ENCODE data around the gene CALHM5. TPM values are rescaled to one million over a fixed set of nuclear protein-coding genes. Genes with fewer than 3 reads are reported as not detected.

Gene CALHM5
- total RNA-seq, 4 donors from 2014 or later: 0.56 to 1.5 (median 0.82) TPM

DNA sequence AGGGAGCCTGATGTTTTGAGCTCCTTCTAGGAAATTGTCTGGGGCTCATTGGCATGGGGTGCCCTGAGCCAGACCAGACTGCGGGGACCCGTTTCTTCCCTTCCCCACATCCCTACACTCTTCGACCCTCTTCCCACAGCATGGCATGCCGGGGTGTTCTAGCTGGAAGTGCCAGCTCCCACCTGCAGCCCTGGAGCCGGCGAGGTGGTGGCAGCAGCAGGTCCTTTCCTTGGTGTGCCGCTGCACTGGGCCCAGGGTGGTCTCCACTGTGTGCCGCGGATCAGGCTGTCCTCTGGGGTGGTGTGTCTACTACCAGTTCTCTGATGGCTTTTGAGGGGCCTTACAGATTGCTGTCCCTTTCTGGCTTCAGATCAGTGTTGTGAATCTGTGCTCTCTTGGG is 52.4 kb downstream of the CALHM5 start:
- intact Hi-C loops (cut with DNase I; ENCODE audit: low total_unique reads): loop anchor here (1.0 to 5.0 kb wide), 2 partner anchors 30 to 347 kb away; no protein-coding TSS in a partner anchor

GRCh38 chr6:116564311-116564710 is 52.9 kb downstream of the CALHM5 start:
- intact Hi-C loops (cut with DNase I; ENCODE audit: low total_unique reads): loop anchor here (1.0 to 5.0 kb wide), 2 partner anchors 30 to 347 kb away; no protein-coding TSS in a partner anchor
- Histone ChIP-seq H3K36me3 (no peaks in the 10 kb centered on the region), H3K4me1 (peaks cover 8% of the 10 kb centered on the region in 2 donors), H3K27me3 (no peaks in the 10 kb centered on the region), H3K27ac (no peak overlapping the region), H3K4me3 (no peak overlapping the region), H3K9me3 (no peaks in the 10 kb centered on the region)
- ATAC-seq: no peak
- DNase-seq: no peak
- no peak for TF ChIP-seq POLR2A (IDR thresholded peaks at IDR 0.05)
- TF ChIP-seq, protein P1, sequence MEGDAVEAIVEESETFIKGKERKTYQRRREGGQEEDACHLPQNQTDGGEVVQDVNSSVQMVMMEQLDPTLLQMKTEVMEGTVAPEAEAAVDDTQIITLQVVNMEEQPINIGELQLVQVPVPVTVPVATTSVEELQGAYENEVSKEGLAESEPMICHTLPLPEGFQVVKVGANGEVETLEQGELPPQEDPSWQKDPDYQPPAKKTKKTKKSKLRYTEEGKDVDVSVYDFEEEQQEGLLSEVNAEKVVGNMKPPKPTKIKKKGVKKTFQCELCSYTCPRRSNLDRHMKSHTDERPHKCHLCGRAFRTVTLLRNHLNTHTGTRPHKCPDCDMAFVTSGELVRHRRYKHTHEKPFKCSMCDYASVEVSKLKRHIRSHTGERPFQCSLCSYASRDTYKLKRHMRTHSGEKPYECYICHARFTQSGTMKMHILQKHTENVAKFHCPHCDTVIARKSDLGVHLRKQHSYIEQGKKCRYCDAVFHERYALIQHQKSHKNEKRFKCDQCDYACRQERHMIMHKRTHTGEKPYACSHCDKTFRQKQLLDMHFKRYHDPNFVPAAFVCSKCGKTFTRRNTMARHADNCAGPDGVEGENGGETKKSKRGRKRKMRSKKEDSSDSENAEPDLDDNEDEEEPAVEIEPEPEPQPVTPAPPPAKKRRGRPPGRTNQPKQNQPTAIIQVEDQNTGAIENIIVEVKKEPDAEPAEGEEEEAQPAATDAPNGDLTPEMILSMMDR (IDR thresholded peaks at IDR 0.05 in 4 of 5, conservative IDR thresholded peaks at IDR 0.05 in 1 of 5): no peak
- in situ Hi-C loops (cut with MboI; ENCODE audit: low sequenced_read_pairs in 4 of 4): loop anchor here in 1 of 4 donors (10.0 kb wide), 1 partner anchor 280 kb away; no protein-coding TSS in a partner anchor

More for the DNA sequence above, 52.4 kb downstream of the CALHM5 start:
- Histone ChIP-seq H3K36me3 (no peaks in the 10 kb centered on the region), H3K4me3 (no peak overlapping the region), H3K27ac (no peak overlapping the region), H3K27me3 (no peaks in the 10 kb centered on the region), H3K4me1 (peaks cover 3 to 4% of the 10 kb centered on the region in 2 donors), H3K9me3 (no peaks in the 10 kb centered on the region)
- in situ Hi-C loops (cut with MboI; ENCODE audit: low sequenced_read_pairs in 4 of 4): loop anchor here in 1 of 4 donors (10.0 kb wide), 1 partner anchor 279 kb away; no protein-coding TSS in a partner anchor
- no peak for ATAC-seq
- DNase-seq: no peak
- TF ChIP-seq, protein P1 (IDR thresholded peaks at IDR 0.05 in 4 of 5, conservative IDR thresholded peaks at IDR 0.05 in 1 of 5): no peak
- no peak for TF ChIP-seq POLR2A (IDR thresholded peaks at IDR 0.05)

- Histone ChIP-seq H3K4me3 (peak overlapping the region; percentile 45 to 56 (median 49)), H3K36me3 (no peaks in the 10 kb centered on the region), H3K4me1 (peaks cover 16 to 17% of the 10 kb centered on the region in 2 donors), H3K9me3 (no peaks in the 10 kb centered on the region), H3K27ac (peak overlapping the region in 2 of 4 donors; percentile 43 to 50), H3K27me3 (no peaks in the 10 kb centered on the region)
- ATAC-seq (peak; percentile 25 to 36), DNase-seq (peak in 1 of 2 donors; percentile 5)
- in situ Hi-C loops (cut with MboI; ENCODE audit: low sequenced_read_pairs in 4 of 4) (loop anchor here in 1 of 4 donors (10.0 kb wide), 1 partner anchor 280 kb away; no protein-coding TSS in a partner anchor), intact Hi-C loops (cut with DNase I; ENCODE audit: low total_unique reads) (loop anchor here (1.0 to 5.0 kb wide), 2 partner anchors 31 to 348 kb away; no protein-coding TSS in a partner anchor)
- TF ChIP-seq, protein P1 (IDR thresholded peaks at IDR 0.05 in 4 of 5, conservative IDR thresholded peaks at IDR 0.05 in 1 of 5): no peak
- no peak for TF ChIP-seq POLR2A (IDR thresholded peaks at IDR 0.05)
Observed at GRCh38 chr6:116564921-116565872, 53.8 kb downstream of the CALHM5 start.

- TF ChIP-seq, protein P1 (IDR thresholded peaks at IDR 0.05 in 4 of 5, conservative IDR thresholded peaks at IDR 0.05 in 1 of 5): no peak
- TF ChIP-seq POLR2A (IDR thresholded peaks at IDR 0.05): no peak
- no peak for ATAC-seq
- H3K9me3 ChIP-seq: no peaks in the 10 kb centered on the region
- no peaks in the 10 kb centered on the region for H3K27me3 ChIP-seq
- peaks cover 27 to 30% of the 10 kb centered on the region in 2 donors for H3K4me1 ChIP-seq
- intact Hi-C loops (cut with DNase I; ENCODE audit: low total_unique reads) (no loop called here), in situ Hi-C loops (cut with MboI; ENCODE audit: low sequenced_read_pairs in 4 of 4) (loop anchor here in 1 of 4 donors (10.0 kb wide), 1 partner anchor 283 kb away; no protein-coding TSS in a partner anchor)
- no peak for DNase-seq
- H3K4me3 ChIP-seq: no peak overlapping the region
- no peaks in the 10 kb centered on the region for H3K36me3 ChIP-seq
- no peak overlapping the region for H3K27ac ChIP-seq
Observed at GRCh38 chr6:116568111-116568510, 56.7 kb downstream of the CALHM5 start.
